GM12873 (cell line): Measurements from ENCODE around the gene SEMA4D.
A peak's percentile ranks its signal among the peaks of the same experiment; 100 is the strongest.

Experiments
- TF ChIP-seq, protein P1 (sequence below): IDR thresholded peaks from 2 replicates; pipeline ENCODE4 v1.5.1; 2012; ENCODE audit warnings: low read depth, mild to moderate bottlenecking, moderate library complexity, low read length, control low read depth; ENCODE audit not compliant: insufficient read depth; ENCODE audit errors: missing control alignments

SEMA4D gene

DNA sequence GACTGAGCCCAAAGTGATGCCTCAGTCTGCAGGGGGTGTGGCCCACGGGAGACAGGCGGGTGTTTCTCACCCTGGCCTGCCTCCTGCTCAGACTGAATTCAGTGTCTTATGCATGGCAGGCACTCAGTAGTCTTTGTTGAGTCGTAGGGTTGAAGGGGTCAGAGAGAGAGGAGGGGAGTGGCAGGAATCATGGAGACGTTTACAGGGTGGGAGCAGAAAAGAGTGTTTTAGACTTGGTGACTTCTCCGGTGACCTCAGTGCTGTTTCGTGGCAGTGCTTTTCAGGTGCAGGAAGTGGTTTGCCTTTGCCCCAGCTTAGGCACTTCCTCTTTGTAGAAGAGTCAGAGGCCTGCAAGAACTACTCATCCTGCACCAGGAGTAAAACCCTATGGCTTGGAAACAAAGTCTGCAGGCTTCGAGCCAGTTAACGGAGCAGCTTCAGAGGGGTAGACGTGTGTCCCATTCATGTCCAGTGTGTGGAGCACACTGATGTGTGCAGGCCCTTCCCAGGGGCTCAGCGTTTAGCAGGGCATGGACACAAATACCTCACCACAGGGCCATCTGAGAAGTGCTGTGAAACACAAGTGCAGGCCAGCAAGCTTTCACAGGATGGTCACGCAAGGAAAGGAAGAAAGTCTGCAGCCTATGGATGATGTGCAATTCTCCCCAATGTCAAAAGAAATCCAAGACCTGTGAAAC, 24.5 kb upstream of the SEMA4D start:
- TF ChIP-seq, protein P1, sequence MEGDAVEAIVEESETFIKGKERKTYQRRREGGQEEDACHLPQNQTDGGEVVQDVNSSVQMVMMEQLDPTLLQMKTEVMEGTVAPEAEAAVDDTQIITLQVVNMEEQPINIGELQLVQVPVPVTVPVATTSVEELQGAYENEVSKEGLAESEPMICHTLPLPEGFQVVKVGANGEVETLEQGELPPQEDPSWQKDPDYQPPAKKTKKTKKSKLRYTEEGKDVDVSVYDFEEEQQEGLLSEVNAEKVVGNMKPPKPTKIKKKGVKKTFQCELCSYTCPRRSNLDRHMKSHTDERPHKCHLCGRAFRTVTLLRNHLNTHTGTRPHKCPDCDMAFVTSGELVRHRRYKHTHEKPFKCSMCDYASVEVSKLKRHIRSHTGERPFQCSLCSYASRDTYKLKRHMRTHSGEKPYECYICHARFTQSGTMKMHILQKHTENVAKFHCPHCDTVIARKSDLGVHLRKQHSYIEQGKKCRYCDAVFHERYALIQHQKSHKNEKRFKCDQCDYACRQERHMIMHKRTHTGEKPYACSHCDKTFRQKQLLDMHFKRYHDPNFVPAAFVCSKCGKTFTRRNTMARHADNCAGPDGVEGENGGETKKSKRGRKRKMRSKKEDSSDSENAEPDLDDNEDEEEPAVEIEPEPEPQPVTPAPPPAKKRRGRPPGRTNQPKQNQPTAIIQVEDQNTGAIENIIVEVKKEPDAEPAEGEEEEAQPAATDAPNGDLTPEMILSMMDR = no peak

GRCh38 chr9:89519366-89519805, 21.5 kb upstream of the SEMA4D start:
- TF ChIP-seq, protein P1 = no peak

DNA sequence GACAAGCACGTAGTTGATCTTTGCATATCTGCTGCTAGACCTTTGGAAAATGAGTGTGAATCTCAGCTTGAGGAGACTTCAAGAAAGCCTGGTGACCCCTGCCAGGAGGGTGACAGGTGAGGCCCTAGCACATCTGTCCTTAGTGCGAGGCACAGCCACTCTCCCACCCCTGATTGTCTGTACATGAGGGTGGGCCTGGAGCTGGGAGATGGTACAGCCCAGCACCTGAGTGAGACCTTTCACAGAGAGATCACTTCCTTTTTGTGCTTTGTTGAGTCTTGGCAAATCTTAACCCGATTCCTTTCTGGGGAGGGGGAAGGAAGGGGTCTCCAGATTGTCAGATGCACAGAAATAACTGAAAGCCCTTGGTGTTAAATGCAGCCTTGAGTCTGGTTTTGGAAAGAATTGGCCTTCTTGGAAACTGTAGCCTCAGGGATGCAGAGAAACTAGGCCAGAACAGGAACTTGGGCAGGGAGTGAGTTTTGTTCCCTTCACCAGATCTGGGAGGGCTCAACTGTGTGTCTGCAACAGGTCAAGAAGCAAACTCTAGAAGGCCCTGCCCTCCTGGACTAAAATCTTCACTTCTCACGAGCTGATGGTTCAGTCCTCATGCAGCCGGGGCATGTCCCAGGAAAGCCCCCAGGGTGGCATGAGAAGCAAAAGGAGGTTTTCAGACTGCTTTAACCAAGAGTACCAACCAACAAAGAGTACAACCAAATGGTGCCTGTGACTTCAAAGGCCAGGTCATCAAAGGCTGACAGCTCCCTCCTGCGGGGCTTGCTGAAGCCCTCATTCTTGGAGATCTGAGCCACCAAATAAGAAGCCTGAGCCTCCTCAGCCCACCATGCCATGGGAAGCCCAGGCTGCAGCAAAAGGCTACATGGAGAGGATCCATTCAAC, 20.8 kb upstream of the SEMA4D start:
- TF ChIP-seq, protein P1 = peak; percentile 28

DNA sequence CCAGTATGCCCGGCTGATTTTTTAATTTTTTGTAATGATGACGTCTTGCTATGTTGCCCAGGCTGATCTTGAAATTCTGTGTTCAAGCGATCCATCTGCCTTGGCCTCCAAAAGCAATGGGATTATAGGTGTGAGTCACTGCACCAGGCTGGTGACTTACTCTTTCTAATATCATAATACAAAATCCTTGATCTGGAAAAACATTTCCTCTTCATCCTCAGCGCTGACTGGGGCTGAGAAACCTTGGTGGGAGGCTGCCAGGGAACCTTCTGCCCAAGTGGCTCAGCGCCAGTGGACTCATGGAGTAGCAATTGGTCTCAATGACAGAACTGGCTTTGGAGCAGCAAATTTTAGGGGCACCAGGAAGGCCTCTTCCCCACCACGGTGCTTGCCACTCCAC, 17.5 kb upstream of the SEMA4D start:
- TF ChIP-seq, protein P1 = no peak

DNA sequence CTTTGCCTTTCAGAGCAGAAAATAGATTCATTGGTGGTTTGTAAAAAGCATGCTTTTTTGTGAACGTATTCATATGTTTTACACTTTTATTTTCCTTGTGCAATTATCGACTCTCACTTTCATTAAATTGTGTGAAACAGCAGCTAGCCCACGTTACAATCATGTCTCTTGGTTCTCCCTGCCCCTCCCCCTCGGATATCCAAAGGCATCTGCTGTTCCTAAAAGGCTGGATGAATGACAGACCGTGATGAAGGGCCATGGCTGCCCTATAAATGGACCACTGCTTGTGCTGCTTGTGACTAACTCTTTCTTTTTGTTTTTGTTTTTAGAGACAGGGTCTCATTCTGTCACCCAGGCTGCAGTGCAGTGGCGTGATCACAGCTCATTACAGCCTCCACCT, 17.0 kb upstream of the SEMA4D start:
- TF ChIP-seq, protein P1 = no peak

DNA sequence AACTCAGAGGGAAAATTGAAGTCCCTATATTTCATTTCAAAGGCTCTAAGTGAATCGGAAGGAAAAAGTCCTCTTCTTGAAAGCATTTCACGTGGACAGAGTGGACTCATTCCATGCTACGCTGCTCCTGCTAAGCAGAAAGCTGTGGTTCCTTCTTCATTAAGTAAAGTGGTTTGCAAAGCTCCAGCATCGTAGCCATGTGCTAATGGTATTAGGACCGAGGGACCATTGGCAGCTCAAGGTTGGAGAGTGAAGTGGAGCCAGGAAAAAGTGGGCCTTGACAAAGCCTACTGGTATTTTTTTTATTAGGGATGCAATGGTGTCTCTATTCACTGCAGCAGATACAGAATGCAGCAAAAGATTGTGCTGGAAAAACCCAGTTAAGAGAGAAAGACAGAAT, 16.4 kb upstream of the SEMA4D start:
- TF ChIP-seq, protein P1 = no peak

DNA sequence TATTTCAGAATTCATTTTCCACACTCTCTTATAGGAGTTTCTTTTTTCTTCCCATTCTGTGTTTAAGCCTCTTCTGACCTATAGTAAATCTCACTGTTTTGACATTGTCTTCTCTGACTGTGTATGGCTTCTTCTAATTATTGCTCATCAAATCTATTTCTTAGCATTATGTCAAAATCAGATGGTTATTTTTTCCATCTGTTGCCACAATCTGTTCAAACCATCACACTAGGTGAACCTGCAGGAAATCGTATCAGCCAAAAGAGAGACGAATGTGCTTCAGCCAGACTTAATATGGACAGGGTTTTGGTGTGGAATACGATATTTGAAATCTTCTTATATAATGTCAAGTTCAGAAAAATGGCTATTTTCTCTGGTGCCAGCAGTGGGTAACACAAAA, 15.9 kb upstream of the SEMA4D start:
- TF ChIP-seq, protein P1 = no peak
